ENCODE measurements around the gene ENTPD6. TPM values are rescaled to one million over a fixed set of nuclear protein-coding genes. Genes with fewer than 3 reads are reported as not detected.
"Not testable (repeated sequence)": the region's sequence is repeated elsewhere in the genome, so short reads cannot be mapped to it uniquely, and the experiment has no call there.

ENTPD6 gene
- total and polyA plus RNA-seq, 9 donors: 29.5 to 44.3 (median 33.8) TPM

- H3K27me3 ChIP-seq (ENCODE audit: control insufficient read depth, insufficient read depth, low read length): peaks cover 16% of the 10 kb centered on the region
- not testable (repeated sequence) for DNase-seq; H3K27ac ChIP-seq (ENCODE audit: low read length); H3K36me3 ChIP-seq (ENCODE audit: control insufficient read depth, insufficient read depth, low read length); H3K4me3 ChIP-seq (ENCODE audit: low read length); H3K9me3 ChIP-seq (replicated peaks; ENCODE audit: control insufficient read depth, low read depth, low read length); H3K4me1 ChIP-seq (ENCODE audit: control insufficient read depth, insufficient read depth, low read length)
- 40% methylated on average over 6 of the region's 9 CpGs for WGBS (ENCODE audit: insufficient coverage)
These were observed 45.5 kb downstream of the ENTPD6 start for GRCh38 chr20:25240851-25241658.

- not testable (repeated sequence) for H3K4me3 ChIP-seq (ENCODE audit: low read length); H3K4me1 ChIP-seq (ENCODE audit: control insufficient read depth, insufficient read depth, low read length); DNase-seq; H3K9me3 ChIP-seq (replicated peaks; ENCODE audit: control insufficient read depth, low read depth, low read length); H3K36me3 ChIP-seq (ENCODE audit: control insufficient read depth, insufficient read depth, low read length); H3K27ac ChIP-seq (ENCODE audit: low read length)
- no CpG with 5 or more reads among the region's 4 CpGs for WGBS (ENCODE audit: insufficient coverage)
- peaks cover 13% of the 10 kb centered on the region for H3K27me3 ChIP-seq (ENCODE audit: control insufficient read depth, insufficient read depth, low read length)
These were observed 46.1 kb downstream of the ENTPD6 start for GRCh38 chr20:25241659-25241955.

- Histone ChIP-seq H3K4me1 (ENCODE audit: control insufficient read depth, insufficient read depth, low read length) (peaks cover 10% of the 10 kb centered on the region), H3K36me3 (ENCODE audit: control insufficient read depth, insufficient read depth, low read length) (no peaks in the 10 kb centered on the region), H3K4me3 (ENCODE audit: low read length) (no peak overlapping the region), H3K27me3 (ENCODE audit: control insufficient read depth, insufficient read depth, low read length) (peaks cover 9% of the 10 kb centered on the region), H3K27ac (ENCODE audit: low read length) (no peak overlapping the region), H3K9me3 (replicated peaks; ENCODE audit: control insufficient read depth, low read depth, low read length) (no peaks in the 10 kb centered on the region)
- DNase-seq: no peak
- WGBS (ENCODE audit: insufficient coverage): 80% methylated on average over 9 of the region's 10 CpGs
These were observed 46.7 kb downstream of the ENTPD6 start for GRCh38 chr20:25242231-25242630.

GRCh38 chr20:25243416-25243979 lies 48.0 kb downstream of the ENTPD6 start:
- Histone ChIP-seq H3K4me1 (ENCODE audit: control insufficient read depth, insufficient read depth, low read length) (peaks cover 9% of the 10 kb centered on the region), H3K36me3 (ENCODE audit: control insufficient read depth, insufficient read depth, low read length) (no peaks in the 10 kb centered on the region), H3K9me3 (replicated peaks; ENCODE audit: control insufficient read depth, low read depth, low read length) (no peaks in the 10 kb centered on the region), H3K27ac (ENCODE audit: low read length) (no peak overlapping the region), H3K4me3 (ENCODE audit: low read length) (no peak overlapping the region), H3K27me3 (ENCODE audit: control insufficient read depth, insufficient read depth, low read length) (peaks cover 6% of the 10 kb centered on the region)
- no peak for DNase-seq

GRCh38 chr20:25244976-25245375 lies 49.5 kb downstream of the ENTPD6 start:
- Histone ChIP-seq H3K4me1 (ENCODE audit: control insufficient read depth, insufficient read depth, low read length) (peaks cover 13% of the 10 kb centered on the region), H3K4me3 (ENCODE audit: low read length) (no peak overlapping the region), H3K27ac (ENCODE audit: low read length) (no peak overlapping the region), H3K27me3 (ENCODE audit: control insufficient read depth, insufficient read depth, low read length) (peaks cover 6% of the 10 kb centered on the region), H3K36me3 (ENCODE audit: control insufficient read depth, insufficient read depth, low read length) (no peaks in the 10 kb centered on the region), H3K9me3 (replicated peaks; ENCODE audit: control insufficient read depth, low read depth, low read length) (no peaks in the 10 kb centered on the region)
- DNase-seq: no peak
- 100% methylated on average over 1 of the region's 5 CpGs for WGBS (ENCODE audit: insufficient coverage)

GRCh38 chr20:25245461-25245860 lies 49.9 kb downstream of the ENTPD6 start:
- 80% methylated on average over 1 of the region's 1 CpG for WGBS (ENCODE audit: insufficient coverage)
- Histone ChIP-seq H3K4me1 (ENCODE audit: control insufficient read depth, insufficient read depth, low read length) (peaks cover 14% of the 10 kb centered on the region), H3K27ac (ENCODE audit: low read length) (no peak overlapping the region), H3K36me3 (ENCODE audit: control insufficient read depth, insufficient read depth, low read length) (no peaks in the 10 kb centered on the region), H3K9me3 (replicated peaks; ENCODE audit: control insufficient read depth, low read depth, low read length) (no peaks in the 10 kb centered on the region), H3K4me3 (ENCODE audit: low read length) (no peak overlapping the region), H3K27me3 (ENCODE audit: control insufficient read depth, insufficient read depth, low read length) (peaks cover 6% of the 10 kb centered on the region)
- DNase-seq: no peak

GRCh38 chr20:25246182-25246999 lies 50.9 kb downstream of the ENTPD6 start:
- peaks cover 14% of the 10 kb centered on the region for H3K4me1 ChIP-seq (ENCODE audit: control insufficient read depth, insufficient read depth, low read length)
- H3K27me3 ChIP-seq (ENCODE audit: control insufficient read depth, insufficient read depth, low read length): peaks cover 6% of the 10 kb centered on the region
- no peak overlapping the region for H3K4me3 ChIP-seq (ENCODE audit: low read length)
- no peak for DNase-seq
- WGBS (ENCODE audit: insufficient coverage): 51% methylated on average over 7 of the region's 9 CpGs
- no peaks in the 10 kb centered on the region for H3K36me3 ChIP-seq (ENCODE audit: control insufficient read depth, insufficient read depth, low read length)
- H3K9me3 ChIP-seq (replicated peaks; ENCODE audit: control insufficient read depth, low read depth, low read length): no peaks in the 10 kb centered on the region
- no peak overlapping the region for H3K27ac ChIP-seq (ENCODE audit: low read length)

- Histone ChIP-seq H3K36me3 (ENCODE audit: control insufficient read depth, insufficient read depth, low read length) (no peaks in the 10 kb centered on the region), H3K27me3 (ENCODE audit: control insufficient read depth, insufficient read depth, low read length) (peaks cover 6% of the 10 kb centered on the region), H3K4me3 (ENCODE audit: low read length) (peak overlapping the region; percentile 58), H3K27ac (ENCODE audit: low read length) (peak overlapping the region; percentile 85), H3K4me1 (ENCODE audit: control insufficient read depth, insufficient read depth, low read length) (peaks cover 14% of the 10 kb centered on the region), H3K9me3 (replicated peaks; ENCODE audit: control insufficient read depth, low read depth, low read length) (no peaks in the 10 kb centered on the region)
- WGBS (ENCODE audit: insufficient coverage): 10% methylated on average over 24 of the region's 24 CpGs
- DNase-seq: peak; percentile 68
These were observed 51.5 kb downstream of the ENTPD6 start for GRCh38 chr20:25247000-25247517.

- DNase-seq: no peak
- peak overlapping the region; percentile 85 for H3K27ac ChIP-seq (ENCODE audit: low read length)
- peaks cover 14% of the 10 kb centered on the region for H3K4me1 ChIP-seq (ENCODE audit: control insufficient read depth, insufficient read depth, low read length)
These were observed 52.0 kb downstream of the ENTPD6 start for GRCh38 chr20:25247518-25247955.

More at GRCh38 chr20:25247518-25247955, 52.0 kb downstream of the ENTPD6 start:
- Histone ChIP-seq H3K4me3 (ENCODE audit: low read length) (peak overlapping the region; percentile 58), H3K9me3 (replicated peaks; ENCODE audit: control insufficient read depth, low read depth, low read length) (no peaks in the 10 kb centered on the region), H3K36me3 (ENCODE audit: control insufficient read depth, insufficient read depth, low read length) (no peaks in the 10 kb centered on the region), H3K27me3 (ENCODE audit: control insufficient read depth, insufficient read depth, low read length) (peaks cover 2% of the 10 kb centered on the region)
- WGBS (ENCODE audit: insufficient coverage): 0% methylated on average over 26 of the region's 37 CpGs
